Measurements from ENCODE around the gene UNG.

Gene UNG

DNA sequence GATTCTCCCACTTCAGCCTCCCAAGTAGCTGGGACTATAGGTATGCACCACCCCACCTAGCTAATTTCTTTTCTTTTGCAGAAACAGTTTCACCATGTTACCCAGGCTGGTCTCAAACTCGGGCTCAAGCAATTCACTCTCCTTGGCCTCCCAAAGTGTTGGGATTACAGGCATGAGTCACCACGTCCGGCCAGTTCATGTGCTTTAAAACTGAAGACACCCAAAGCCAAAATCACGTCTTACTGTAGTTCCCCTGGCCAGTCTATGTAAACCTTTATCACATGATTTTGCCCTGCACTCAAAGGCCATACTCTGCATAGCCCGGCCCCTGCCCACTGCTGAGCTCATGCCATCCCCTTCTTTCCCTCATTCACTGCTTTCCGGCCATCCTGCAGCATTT lies 8.6 kb upstream of the UNG start:
- Histone ChIP-seq H3K27me3 (ENCODE audit: low read depth, low read length) (no peaks in the 10 kb centered on the region), H3K9ac (ENCODE audit: low read length) (no peak overlapping the region), H3K36me3 (replicated peaks; ENCODE audit: low read depth, low read length) (peaks cover 48% of the 10 kb centered on the region), H3K27ac (ENCODE audit: low read length) (no peak overlapping the region), H4K20me1 (ENCODE audit: insufficient read depth, low read length) (no peaks in the 10 kb centered on the region), H2AFZ (ENCODE audit: low read depth, low read length) (no peak overlapping the region), H3K79me2 (ENCODE audit: low read length) (peaks cover 36% of the 10 kb centered on the region), H3K4me1 (ENCODE audit: low read length) (peaks cover 14% of the 10 kb centered on the region), H3K4me3 (ENCODE audit: low read length) (no peak overlapping the region), H3K9me3 (ENCODE audit: insufficient read depth, low read length) (no peaks in the 10 kb centered on the region), H3K4me2 (ENCODE audit: low read length) (no peak overlapping the region)
- no peak for TF ChIP-seq EZH2phosphoT487 (IDR thresholded peaks at IDR 0.05; ENCODE audit: low read depth)
- no peak for TF ChIP-seq CTCF (IDR thresholded peaks at IDR 0.05; ENCODE audit: low read depth, low read length)

DNA sequence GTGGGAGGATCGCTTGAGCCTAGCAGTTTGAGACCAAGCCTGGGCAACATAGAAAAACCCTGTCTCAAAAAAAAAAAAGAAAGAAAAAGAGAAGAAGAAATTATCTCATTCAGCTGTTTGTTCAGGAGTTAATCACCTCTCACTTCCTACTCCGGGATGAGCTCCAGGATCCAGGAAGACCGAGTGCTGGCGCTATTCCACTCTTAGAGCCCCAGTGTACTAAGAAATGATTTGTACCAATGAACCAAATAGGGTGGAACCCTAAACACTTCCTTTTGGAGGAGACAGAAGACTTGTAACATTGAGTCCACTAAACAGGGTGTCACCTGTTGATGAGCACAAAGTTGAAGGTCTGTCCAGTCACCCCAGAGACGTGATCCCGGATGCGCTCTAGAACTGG lies 7.7 kb upstream of the UNG start:
- peaks cover 15% of the 10 kb centered on the region for H3K4me1 ChIP-seq (ENCODE audit: low read length)
- no peak overlapping the region for H3K9ac ChIP-seq (ENCODE audit: low read length)
- TF ChIP-seq EZH2phosphoT487 (IDR thresholded peaks at IDR 0.05; ENCODE audit: low read depth) (no peak), CTCF (IDR thresholded peaks at IDR 0.05; ENCODE audit: low read depth, low read length) (no peak)
- H3K36me3 ChIP-seq (replicated peaks; ENCODE audit: low read depth, low read length), result peaks cover 48% of the 10 kb centered on the region
- H3K9me3 ChIP-seq (ENCODE audit: insufficient read depth, low read length), result no peaks in the 10 kb centered on the region
- H3K27me3 ChIP-seq (ENCODE audit: low read depth, low read length), result no peaks in the 10 kb centered on the region
- H3K4me2 ChIP-seq (ENCODE audit: low read length), result no peak overlapping the region
- H3K27ac ChIP-seq (ENCODE audit: low read length), result no peak overlapping the region
- peaks cover 36% of the 10 kb centered on the region for H3K79me2 ChIP-seq (ENCODE audit: low read length)
- H3K4me3 ChIP-seq (ENCODE audit: low read length), result no peak overlapping the region
- no peaks in the 10 kb centered on the region for H4K20me1 ChIP-seq (ENCODE audit: insufficient read depth, low read length)
- H2AFZ ChIP-seq (ENCODE audit: low read depth, low read length), result no peak overlapping the region

DNA sequence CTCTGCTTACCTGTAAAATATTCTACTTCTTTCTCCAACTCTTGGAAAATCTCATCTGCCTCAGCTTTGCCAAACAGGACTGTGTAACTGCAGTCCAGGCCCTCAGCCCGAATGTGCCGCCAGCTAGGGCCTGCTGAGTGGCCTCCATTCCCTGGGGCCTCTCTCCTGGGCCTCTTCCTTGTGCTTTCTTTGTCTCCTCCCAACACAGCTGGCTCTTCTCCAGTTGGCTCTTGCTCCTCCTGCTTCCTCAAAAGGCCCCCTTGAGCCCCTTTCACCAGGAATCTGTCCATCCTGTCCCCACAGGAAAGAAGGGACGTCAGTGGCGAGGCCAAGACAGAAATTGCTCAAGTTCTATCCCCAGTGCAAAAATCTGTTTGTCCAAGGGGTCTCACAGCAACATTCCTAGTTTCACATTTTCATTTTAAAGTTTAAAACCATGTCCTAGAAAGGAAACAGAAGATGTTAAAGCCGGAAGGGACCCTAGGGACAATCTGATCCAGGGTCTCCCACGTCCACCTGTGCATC lies 4.8 kb upstream of the UNG start:
- Histone ChIP-seq H3K9me3 (ENCODE audit: insufficient read depth, low read length) (no peaks in the 10 kb centered on the region), H3K4me3 (ENCODE audit: low read length) (peak overlapping the region; percentile 86), H3K9ac (ENCODE audit: low read length) (peak overlapping the region; percentile 86), H4K20me1 (ENCODE audit: insufficient read depth, low read length) (no peaks in the 10 kb centered on the region), H3K4me2 (ENCODE audit: low read length) (peak overlapping the region; percentile 95), H3K27ac (ENCODE audit: low read length) (peak overlapping the region; percentile 23; the same call in 1 of the 2 replicates), H3K27me3 (ENCODE audit: low read depth, low read length) (no peaks in the 10 kb centered on the region), H3K4me1 (ENCODE audit: low read length) (peaks cover 24% of the 10 kb centered on the region), H2AFZ (ENCODE audit: low read depth, low read length) (peak overlapping the region; percentile 70; the same call in 1 of the 2 replicates), H3K79me2 (ENCODE audit: low read length) (peaks cover 36% of the 10 kb centered on the region), H3K36me3 (replicated peaks; ENCODE audit: low read depth, low read length) (peaks cover 27% of the 10 kb centered on the region)
- TF ChIP-seq CTCF (IDR thresholded peaks at IDR 0.05; ENCODE audit: low read depth, low read length) (no peak), EZH2phosphoT487 (IDR thresholded peaks at IDR 0.05; ENCODE audit: low read depth) (no peak)

DNA sequence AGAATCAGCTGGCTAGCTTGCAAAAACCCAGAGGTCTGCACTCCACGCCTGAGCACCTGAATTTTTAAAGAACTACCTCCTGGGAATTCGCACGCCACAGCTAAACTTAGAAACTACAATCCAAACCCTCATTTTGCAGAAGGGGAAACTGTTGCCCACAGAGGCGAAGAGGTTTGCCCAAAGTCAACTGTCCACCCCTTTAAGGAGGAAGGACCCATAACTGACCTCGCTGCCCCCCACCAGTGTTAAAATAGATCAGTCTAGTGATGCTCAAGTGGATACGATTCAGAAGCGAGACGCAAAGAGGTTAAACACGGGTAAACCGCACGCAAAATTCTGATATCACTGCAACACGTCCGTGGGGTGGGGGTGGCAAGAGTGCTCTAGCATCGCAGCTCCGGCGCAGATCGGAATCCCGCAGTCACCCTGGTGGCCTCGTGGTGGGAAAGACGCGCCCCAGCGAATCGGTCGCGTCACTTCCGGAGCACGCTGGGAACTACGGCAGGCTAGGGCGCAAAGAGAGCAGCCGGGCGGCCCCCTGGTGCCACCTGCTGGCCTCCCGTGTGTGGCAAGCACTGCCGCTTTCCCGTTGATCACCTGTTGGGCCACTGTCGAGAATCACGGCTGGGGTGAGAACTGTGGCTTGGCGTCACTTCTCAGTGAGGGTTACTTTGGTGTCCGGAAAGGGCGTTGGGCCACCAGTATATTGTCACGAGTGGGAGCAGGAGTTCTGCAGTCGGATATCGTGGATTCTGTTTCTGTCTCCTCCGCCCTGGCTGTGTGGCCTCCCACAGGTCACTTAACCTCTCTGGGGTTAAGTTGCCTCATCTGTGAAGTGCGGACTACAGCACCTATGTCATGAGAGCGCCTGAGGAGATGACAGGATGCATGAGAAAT lies 4.1 kb upstream of the UNG start, which contains the start of gene ALKBH2:
TSS of gene ALKBH2 (minus strand) at position 451 of the 897 bp plus-strand sequence. CDS start 686 bp downstream, outside the sequence.
- H3K36me3 ChIP-seq (replicated peaks; ENCODE audit: low read depth, low read length), result peaks cover 27% of the 10 kb centered on the region
- H3K4me2 ChIP-seq (ENCODE audit: low read length), result peak within 1 kb of the TSS; percentile 95
- H3K79me2 ChIP-seq (ENCODE audit: low read length), result peaks cover 38% of the 10 kb centered on the region
- H3K4me1 ChIP-seq (ENCODE audit: low read length), result peaks cover 24% of the 10 kb centered on the region
- no peaks in the 10 kb centered on the region for H3K27me3 ChIP-seq (ENCODE audit: low read depth, low read length)
- no peaks in the 10 kb centered on the region for H3K9me3 ChIP-seq (ENCODE audit: insufficient read depth, low read length)
- no peak for TF ChIP-seq EZH2phosphoT487 (IDR thresholded peaks at IDR 0.05; ENCODE audit: low read depth)
- TF ChIP-seq CTCF (IDR thresholded peaks at IDR 0.05; ENCODE audit: low read depth, low read length), result peak; percentile 85
- no peaks in the 10 kb centered on the region for H4K20me1 ChIP-seq (ENCODE audit: insufficient read depth, low read length)
- H3K9ac ChIP-seq (ENCODE audit: low read length), result peak within 1 kb of the TSS; percentile 86
- H2AFZ ChIP-seq (ENCODE audit: low read depth, low read length), result peak within 1 kb of the TSS; percentile 92
- H3K4me3 ChIP-seq (ENCODE audit: low read length), result peak within 1 kb of the TSS; percentile 86
- H3K27ac ChIP-seq (ENCODE audit: low read length), result peak within 1 kb of the TSS; percentile 23; the same call in 1 of the 2 replicates

All from OCI-LY3 (cell line).